HCT116 (cell line): ENCODE data around the gene TAGLN.

ENCODE experiments used
- EZH2 ChIP-seq: fragments of 200-600 bp; sonication (generic); IDR thresholded peaks from 2 replicates; pipeline ENCODE4 v1.6.1; 2017; ENCODE audit warnings: antibody characterized with exemption, mixed run types
- POLR2A ChIP-seq: IDR thresholded peaks from 2 replicates; pipeline ENCODE4 v1.7.0; 2011; ENCODE audit warnings: borderline replicate concordance; ENCODE audit not compliant: insufficient read depth, insufficient read length; ENCODE audit errors: extremely low read depth
- TF ChIP-seq, protein P1 (sequence below), 3 experiments: fragments of 200-600 bp in 1 of 3; sonication (generic) in 1 of 3; IDR thresholded peaks in 2 of 3; conservative IDR thresholded peaks in 1 of 3; 2 replicates each; pipeline ENCODE4 v1.5.1; 2012 to 2017; ENCODE audit warnings: low read depth in 2 of 3, low read length in 2 of 3, antibody characterized with exemption in 1 of 3, borderline replicate concordance in 1 of 3, control low read depth in 1 of 3, mild to moderate bottlenecking in 1 of 3, mixed read lengths in 1 of 3, mixed run types in 1 of 3, moderate library complexity in 1 of 3; ENCODE audit not compliant: insufficient read depth in 1 of 3

DNA sequence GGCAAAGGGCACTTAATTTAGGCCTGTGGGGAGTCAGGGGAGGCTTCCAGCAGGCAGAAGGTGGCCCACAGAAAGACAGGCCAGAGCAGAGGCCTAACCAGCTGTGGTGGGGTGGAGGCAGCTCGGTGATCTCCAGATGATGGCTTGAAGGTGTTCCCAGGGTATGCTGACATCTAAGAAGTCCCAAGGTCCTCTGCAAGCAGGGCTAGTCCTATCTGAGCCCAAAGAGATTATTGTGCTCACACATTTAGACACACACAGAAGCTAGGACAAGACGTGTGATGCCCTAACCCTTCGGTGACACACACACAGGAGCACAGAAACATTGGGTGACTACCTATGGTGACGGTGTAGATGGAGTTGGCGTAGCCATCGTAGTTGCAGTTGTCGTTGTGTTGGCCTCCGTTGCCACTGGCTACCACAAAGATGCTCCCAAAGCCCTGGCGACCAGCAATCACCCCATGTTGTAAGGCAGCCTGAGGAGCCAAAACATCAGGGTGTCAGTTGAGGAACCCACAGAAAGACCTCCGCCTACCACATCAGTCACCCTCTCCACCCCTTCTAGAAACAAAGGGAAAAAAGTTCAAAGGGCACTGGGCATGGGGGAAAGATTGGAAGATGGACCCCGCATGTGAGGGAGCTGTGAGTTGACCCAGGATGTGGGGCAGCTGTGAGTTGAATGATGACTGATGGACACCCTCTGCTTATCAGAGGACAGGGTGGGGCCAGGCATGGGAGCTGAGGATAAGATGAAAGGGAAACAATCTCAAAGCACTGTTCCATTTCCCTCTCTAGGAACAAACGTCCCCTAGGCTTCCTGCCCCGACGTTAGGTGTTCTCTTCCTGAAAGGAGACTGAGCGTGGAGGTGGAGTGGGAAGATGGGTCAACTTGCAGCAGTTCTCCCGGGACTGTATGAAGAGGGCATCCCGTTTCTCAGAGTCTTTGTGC is 24.8 kb downstream of the TAGLN start:
- TF ChIP-seq, protein P1, sequence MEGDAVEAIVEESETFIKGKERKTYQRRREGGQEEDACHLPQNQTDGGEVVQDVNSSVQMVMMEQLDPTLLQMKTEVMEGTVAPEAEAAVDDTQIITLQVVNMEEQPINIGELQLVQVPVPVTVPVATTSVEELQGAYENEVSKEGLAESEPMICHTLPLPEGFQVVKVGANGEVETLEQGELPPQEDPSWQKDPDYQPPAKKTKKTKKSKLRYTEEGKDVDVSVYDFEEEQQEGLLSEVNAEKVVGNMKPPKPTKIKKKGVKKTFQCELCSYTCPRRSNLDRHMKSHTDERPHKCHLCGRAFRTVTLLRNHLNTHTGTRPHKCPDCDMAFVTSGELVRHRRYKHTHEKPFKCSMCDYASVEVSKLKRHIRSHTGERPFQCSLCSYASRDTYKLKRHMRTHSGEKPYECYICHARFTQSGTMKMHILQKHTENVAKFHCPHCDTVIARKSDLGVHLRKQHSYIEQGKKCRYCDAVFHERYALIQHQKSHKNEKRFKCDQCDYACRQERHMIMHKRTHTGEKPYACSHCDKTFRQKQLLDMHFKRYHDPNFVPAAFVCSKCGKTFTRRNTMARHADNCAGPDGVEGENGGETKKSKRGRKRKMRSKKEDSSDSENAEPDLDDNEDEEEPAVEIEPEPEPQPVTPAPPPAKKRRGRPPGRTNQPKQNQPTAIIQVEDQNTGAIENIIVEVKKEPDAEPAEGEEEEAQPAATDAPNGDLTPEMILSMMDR (IDR thresholded peaks at IDR 0.05 in 2 of 3, conservative IDR thresholded peaks at IDR 0.05 in 1 of 3; ENCODE audit: borderline replicate concordance in 1 of 3, insufficient read depth in 1 of 3, low read depth in 2 of 3, low read length in 2 of 3) = no peak
- TF ChIP-seq EZH2 (no peak), POLR2A (no peak)
